PC-9 (cell line): ENCODE measurements around the gene ERC2. TPM values are rescaled to one million over a fixed set of nuclear protein-coding genes. Genes with fewer than 3 reads are reported as not detected.

Experiments used
- BruUV-seq: library from RNA; stranded (reverse); fragments of 400-500 nt; replicated peaks from 2 replicates; lab custom pipeline; 2021; lab: Mats Ljungman, UMichigan
- CTCF ChIA-PET: fragments of 300-600 bp; sonication (Branson Sonifier 250); formaldehyde crosslinking; loops from one replicate; lab custom pipeline; 2022; ENCODE audit warnings: antibody characterized with exemption; lab: Charles Lee
- POLR2A ChIA-PET: fragments of 300-600 bp; sonication (Branson Sonifier 250); formaldehyde crosslinking; loops from one replicate; lab custom pipeline; 2022; ENCODE audit warnings: antibody characterized with exemption; ENCODE audit not compliant: unreplicated experiment; lab: Charles Lee
- DNase-seq, 2 experiments: peaks; one replicate each; pipeline versions ENCODE4 v3.0.0 to v3.0.0-alpha.2; 2015 to 2022; ENCODE audit warnings: mixed read lengths in 1 of 2
- H2AFZ ChIP-seq: fragments of 200-600 bp; sonication (generic); 2 replicates; pipeline ENCODE4 v1.8.1; 2017; ENCODE audit warnings: antibody characterized with exemption
- H3F3A ChIP-seq: fragments of 200-600 bp; sonication (generic); 2 replicates; pipeline ENCODE4 v1.8.1; 2017; ENCODE audit warnings: antibody characterized with exemption, mild to moderate bottlenecking, low read depth; ENCODE audit not compliant: insufficient read depth
- H3K27ac ChIP-seq: fragments of 200-600 bp; sonication (generic); 2 replicates; pipeline ENCODE4 v1.6.1; 2016; ENCODE audit warnings: mixed run types
- H3K27me3 ChIP-seq: fragments of 200-600 bp; sonication (generic); 2 replicates; pipeline ENCODE4 v1.6.1; 2016; ENCODE audit warnings: low read depth, mixed run types; ENCODE audit not compliant: insufficient read depth
- H3K36me3 ChIP-seq: fragments of 200-600 bp; sonication (generic); 2 replicates; pipeline ENCODE4 v1.6.1; 2016; ENCODE audit warnings: low read depth, mixed run types
- H3K4me1 ChIP-seq: fragments of 200-600 bp; sonication (generic); replicated peaks from 2 replicates; pipeline ENCODE4 v1.6.1; 2016; ENCODE audit warnings: mixed run types; ENCODE audit not compliant: insufficient read depth
- H3K4me2 ChIP-seq: fragments of 200-600 bp; sonication (generic); 2 replicates; pipeline ENCODE4 v1.6.1; 2017; ENCODE audit warnings: mixed run types
- H3K4me3 ChIP-seq: fragments of 200-600 bp; sonication (generic); 2 replicates; pipeline ENCODE4 v1.6.1; 2016; ENCODE audit warnings: mixed run types
- H3K79me2 ChIP-seq: fragments of 200-600 bp; sonication (generic); 2 replicates; pipeline ENCODE4 v1.6.1; 2017; ENCODE audit warnings: low read depth, mixed run types
- H3K9me2 ChIP-seq: fragments of 200-600 bp; sonication (generic); 2 replicates; pipeline ENCODE4 v1.8.1; 2017; ENCODE audit warnings: mild to moderate bottlenecking; ENCODE audit not compliant: insufficient read depth
- H3K9me3 ChIP-seq: fragments of 200-600 bp; sonication (generic); 2 replicates; pipeline ENCODE4 v1.8.1; 2016; ENCODE audit warnings: low read depth; ENCODE audit not compliant: insufficient read depth
- H4K20me1 ChIP-seq: fragments of 200-600 bp; sonication (generic); 2 replicates; pipeline ENCODE4 v1.8.1; 2017; ENCODE audit not compliant: insufficient read depth
- CTCF ChIP-seq: fragments of 200-600 bp; sonication (generic); conservative IDR thresholded peaks from 2 replicates; pipeline ENCODE4 v1.6.1; 2017; ENCODE audit warnings: mixed run types, antibody characterized with exemption, mild to moderate bottlenecking, moderate library complexity
- EZH2 ChIP-seq: fragments of 200-600 bp; sonication (generic); IDR thresholded peaks from 2 replicates; pipeline ENCODE4 v1.8.0; 2017; ENCODE audit warnings: antibody characterized with exemption, low read depth
- intact Hi-C: fragments of 100-400 bp; cut with micrococcal nuclease; formaldehyde crosslinking; loops from one replicate; pipeline ENCODE4 v1.10.0; 2022; ENCODE audit not compliant: unreplicated experiment
- total RNA-seq: library from RNA; stranded (reverse); gene quantifications from 2 replicates; pipeline ENCODE4 v1.2.3, GENCODE V29; 2021

ERC2 gene
- total RNA-seq, 1 experiment from 2014 or later, result 1.4 TPM

GRCh38 chr3:56096999-56097398, 371.3 kb downstream of the ERC2 start:
- Histone ChIP-seq H3K27me3 (peaks cover 5% of the 10 kb centered on the region; the same call in 1 of the 2 replicates), H3K27ac (no peak overlapping the region), H3K9me3 (no peaks in the 10 kb centered on the region), H3K4me3 (no peak overlapping the region), H3K79me2 (no peaks in the 10 kb centered on the region), H3K4me1 (no peaks in the 10 kb centered on the region), H3K4me2 (no peak overlapping the region), H3F3A (no peaks in the 10 kb centered on the region), H3K36me3 (no peaks in the 10 kb centered on the region), H2AFZ (no peak overlapping the region), H4K20me1 (no peaks in the 10 kb centered on the region), H3K9me2 (no peaks in the 10 kb centered on the region)
- TF ChIP-seq EZH2 (no peak), CTCF (no peak)
- POLR2A ChIA-PET, result no interaction called here
- intact Hi-C loops, result no loop called here
- CTCF ChIA-PET, result no interaction called here
- BruUV-seq, result no TSS peak
- DNase-seq, result no peak

DNA sequence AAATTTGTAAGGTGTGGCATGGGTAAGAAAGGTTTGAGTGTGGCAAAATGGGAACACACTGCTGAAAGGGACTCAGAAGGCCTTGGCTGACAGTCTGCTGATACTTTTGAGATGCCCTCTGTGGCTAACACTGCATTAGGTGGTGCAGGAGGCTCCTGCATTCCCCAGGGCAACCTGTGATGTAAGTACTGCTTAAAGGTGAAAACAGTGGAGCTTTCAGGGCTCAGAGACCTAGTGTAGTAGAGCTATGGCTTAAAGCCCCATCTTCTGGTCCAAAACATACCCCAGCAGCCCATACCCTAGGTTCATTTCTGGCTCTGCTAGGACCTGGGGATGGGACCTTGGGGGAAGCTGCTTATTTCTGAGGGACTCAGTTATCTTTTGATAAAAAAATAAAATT, 374.1 kb downstream of the ERC2 start:
- no peak for DNase-seq
- Histone ChIP-seq H2AFZ (no peak overlapping the region), H3K9me3 (no peaks in the 10 kb centered on the region), H3K27me3 (no peaks in the 10 kb centered on the region), H3F3A (no peaks in the 10 kb centered on the region), H4K20me1 (no peaks in the 10 kb centered on the region), H3K4me1 (no peaks in the 10 kb centered on the region), H3K36me3 (no peaks in the 10 kb centered on the region), H3K4me3 (no peak overlapping the region), H3K79me2 (no peaks in the 10 kb centered on the region), H3K27ac (no peak overlapping the region), H3K9me2 (no peaks in the 10 kb centered on the region), H3K4me2 (no peak overlapping the region)
- ChIA-PET CTCF (no interaction called here), POLR2A (no interaction called here)
- no peak for TF ChIP-seq EZH2
- no peak for TF ChIP-seq CTCF
- intact Hi-C loops, result no loop called here
- BruUV-seq, result no TSS peak

- no peaks in the 10 kb centered on the region for H3K79me2 ChIP-seq
- H3K36me3 ChIP-seq, result no peaks in the 10 kb centered on the region
- no peak overlapping the region for H3K4me2 ChIP-seq
- no peak overlapping the region for H3K27ac ChIP-seq
- H3K4me1 ChIP-seq, result no peaks in the 10 kb centered on the region
- no peaks in the 10 kb centered on the region for H3K9me3 ChIP-seq
- H4K20me1 ChIP-seq, result no peaks in the 10 kb centered on the region
- POLR2A ChIA-PET, result no interaction called here
- no peaks in the 10 kb centered on the region for H3F3A ChIP-seq
- BruUV-seq, result no TSS peak
- CTCF ChIA-PET, result no interaction called here
- no peak for DNase-seq
- no peak overlapping the region for H3K4me3 ChIP-seq
- no peaks in the 10 kb centered on the region for H3K9me2 ChIP-seq
- no peak overlapping the region for H2AFZ ChIP-seq
- TF ChIP-seq EZH2, result no peak
- TF ChIP-seq CTCF, result no peak
- H3K27me3 ChIP-seq, result no peaks in the 10 kb centered on the region
- intact Hi-C loops, result no loop called here
Observed at GRCh38 chr3:56089739-56090138, 378.5 kb downstream of the ERC2 start.
